Ramos (cell line): ENCODE data around the gene IFT172.

Source experiments
- in situ Hi-C: fragments of 300-500 bp; cut with MboI; formaldehyde crosslinking; loops from one replicate; pipeline ENCODE4 v1.14.3; 2022; ENCODE audit warnings: low sequenced_read_pairs; ENCODE audit not compliant: unreplicated experiment

The IFT172 gene

GRCh38 chr2:27494284-27494943 is 4.9 kb upstream of the IFT172 start:
- in situ Hi-C loops = no loop called here

- in situ Hi-C loops = no loop called here
Measured at GRCh38 chr2:27493948-27494283, 4.4 kb upstream of the IFT172 start.

GRCh38 chr2:27492557-27492956 is 3.0 kb upstream of the IFT172 start:
- in situ Hi-C loops = no loop called here

- in situ Hi-C loops = no loop called here
Measured at GRCh38 chr2:27489118-27489497, 435 bp downstream of the IFT172 start.

- in situ Hi-C loops = no loop called here
Measured at GRCh38 chr2:27485496-27485895, 4.0 kb downstream of the IFT172 start.

- in situ Hi-C loops = no loop called here
Measured at GRCh38 chr2:27471961-27472360, 17.6 kb downstream of the IFT172 start.

- in situ Hi-C loops = no loop called here
Measured at GRCh38 chr2:27464443-27464842, 25.1 kb downstream of the IFT172 start.

- in situ Hi-C loops = no loop called here
Measured at GRCh38 chr2:27461118-27461517, 28.4 kb downstream of the IFT172 start.

- in situ Hi-C loops = no loop called here
Measured at GRCh38 chr2:27453968-27454367, 35.6 kb downstream of the IFT172 start.

- in situ Hi-C loops = no loop called here
Measured at GRCh38 chr2:27451095-27451494, 38.4 kb downstream of the IFT172 start.

GRCh38 chr2:27448381-27448780 is 41.2 kb downstream of the IFT172 start:
- in situ Hi-C loops = no loop called here

- in situ Hi-C loops = no loop called here
Measured at GRCh38 chr2:27446057-27446456, 43.5 kb downstream of the IFT172 start.

GRCh38 chr2:27445615-27446014 is 43.9 kb downstream of the IFT172 start:
- in situ Hi-C loops = no loop called here

- in situ Hi-C loops = no loop called here
Measured at GRCh38 chr2:27445155-27445554, 44.4 kb downstream of the IFT172 start.

- in situ Hi-C loops = no loop called here
Measured at GRCh38 chr2:27442920-27443282, 46.6 kb downstream of the IFT172 start.

GRCh38 chr2:27441958-27442919 is 47.3 kb downstream of the IFT172 start, which contains the start of gene KRTCAP3:
Gene KRTCAP3 (plus strand): TSS chr2:27442381. CDS start chr2:27442413, 32 bp downstream.
- in situ Hi-C loops = no loop called here

GRCh38 chr2:27441226-27441926 is 48.2 kb downstream of the IFT172 start:
- in situ Hi-C loops = no loop called here

GRCh38 chr2:27435628-27436027 is 53.9 kb downstream of the IFT172 start:
- in situ Hi-C loops = no loop called here

- in situ Hi-C loops = no loop called here
Measured at GRCh38 chr2:27431395-27431794, 58.1 kb downstream of the IFT172 start.

GRCh38 chr2:27428978-27429541 is 60.5 kb downstream of the IFT172 start:
- in situ Hi-C loops = no loop called here
